Measurements from ENCODE around the gene PPM1H. TPM values are rescaled to one million over a fixed set of nuclear protein-coding genes. Genes with fewer than 3 reads are reported as not detected.
"Not testable (repeated sequence)": the region's sequence is repeated elsewhere in the genome, so short reads cannot be mapped to it uniquely, and the experiment has no call there.

PPM1H gene
- total RNA-seq, 2 experiments from 2014 or later: not detected

DNA sequence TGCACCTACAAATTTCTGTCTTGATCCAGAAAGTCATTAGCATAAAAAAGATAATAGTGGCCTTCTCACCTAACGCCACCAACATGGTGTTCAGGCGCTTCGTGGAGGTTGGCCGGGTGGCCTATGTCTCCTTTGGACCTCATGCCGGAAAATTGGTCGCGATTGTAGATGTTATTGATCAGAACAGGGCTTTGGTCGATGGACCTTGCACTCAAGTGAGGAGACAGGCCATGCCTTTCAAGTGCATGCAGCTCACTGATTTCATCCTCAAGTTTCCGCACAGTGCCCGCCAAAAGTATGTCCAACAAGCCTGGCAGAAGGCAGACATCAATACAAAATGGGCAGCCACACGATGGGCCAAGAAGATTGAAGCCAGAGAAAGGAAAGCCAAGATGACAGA lies 30.3 kb upstream of the PPM1H start:
- H3K4me3 Mint-ChIP-seq; H3K27me3 Mint-ChIP-seq (ENCODE audit: low read depth); H3K4me1 Mint-ChIP-seq (ENCODE audit: low read depth); DNase-seq; H3K36me3 Mint-ChIP-seq (ENCODE audit: low read depth); CTCF ChIA-PET; H3K9me3 Mint-ChIP-seq; intact Hi-C loops (cut with micrococcal nuclease); H3K27ac Mint-ChIP-seq: not testable (repeated sequence)

DNA sequence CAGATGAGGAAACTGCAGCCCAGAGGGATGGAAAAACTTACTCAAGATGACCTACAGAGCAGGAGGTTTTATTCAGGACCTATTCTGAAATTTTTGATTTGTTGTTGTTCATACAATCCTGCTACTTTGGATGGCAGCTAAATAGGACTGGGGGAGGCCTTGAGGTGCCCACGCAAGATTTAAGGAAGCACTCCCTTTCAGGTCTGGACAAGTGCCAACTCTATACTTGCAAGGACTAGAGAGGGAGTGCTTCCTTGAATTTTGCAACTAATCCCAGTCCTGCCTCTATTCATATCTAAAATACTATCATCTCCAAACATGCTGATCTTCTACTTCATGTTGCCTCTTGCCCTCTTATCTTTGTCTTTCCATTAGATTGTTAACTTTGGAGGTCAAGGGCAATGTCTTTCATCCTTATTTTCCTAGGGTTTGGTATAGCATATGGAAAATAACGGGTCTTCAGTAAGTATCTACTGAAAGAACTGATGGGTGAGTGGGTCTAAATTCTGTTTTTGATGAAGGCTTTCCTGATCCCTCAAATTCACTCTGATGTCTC lies 28.6 kb upstream of the PPM1H start:
- DNase-seq: no peak
- Mint-ChIP-seq H3K9me3 (no peaks in the 10 kb centered on the region), H3K36me3 (ENCODE audit: low read depth) (no peaks in the 10 kb centered on the region), H3K27ac (no peak overlapping the region), H3K4me1 (ENCODE audit: low read depth) (peaks cover 3% of the 10 kb centered on the region), H3K27me3 (ENCODE audit: low read depth) (peaks cover 6% of the 10 kb centered on the region), H3K4me3 (no peak overlapping the region)
- CTCF ChIA-PET: no interaction called here
- intact Hi-C loops (cut with micrococcal nuclease): no loop called here

DNA sequence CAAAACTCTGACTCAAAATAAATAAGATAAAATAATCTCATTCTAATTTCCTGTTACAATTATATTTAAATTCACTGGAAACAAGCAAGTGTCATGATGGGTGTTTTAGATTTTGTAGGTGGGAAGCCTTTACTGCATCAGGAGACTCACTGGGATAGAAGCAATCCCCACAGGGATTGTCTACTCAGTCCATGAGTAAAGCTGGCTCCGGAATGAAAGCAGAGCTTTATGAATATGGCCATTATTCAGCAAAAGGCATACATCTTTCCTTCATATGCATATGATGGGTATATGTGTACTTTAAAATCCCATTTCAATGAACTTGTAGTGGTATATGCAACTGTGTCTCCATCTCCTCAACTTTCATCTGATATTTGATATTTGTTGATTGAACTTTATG lies 25.4 kb upstream of the PPM1H start:
- no peak overlapping the region for H3K27ac Mint-ChIP-seq
- H3K4me3 Mint-ChIP-seq: no peak overlapping the region
- CTCF ChIA-PET: no interaction called here
- no peaks in the 10 kb centered on the region for H3K4me1 Mint-ChIP-seq (ENCODE audit: low read depth)
- intact Hi-C loops (cut with micrococcal nuclease): no loop called here
- no peak for DNase-seq
- H3K9me3 Mint-ChIP-seq: no peaks in the 10 kb centered on the region
- no peaks in the 10 kb centered on the region for H3K36me3 Mint-ChIP-seq (ENCODE audit: low read depth)
- peaks cover 10% of the 10 kb centered on the region for H3K27me3 Mint-ChIP-seq (ENCODE audit: low read depth)

DNA sequence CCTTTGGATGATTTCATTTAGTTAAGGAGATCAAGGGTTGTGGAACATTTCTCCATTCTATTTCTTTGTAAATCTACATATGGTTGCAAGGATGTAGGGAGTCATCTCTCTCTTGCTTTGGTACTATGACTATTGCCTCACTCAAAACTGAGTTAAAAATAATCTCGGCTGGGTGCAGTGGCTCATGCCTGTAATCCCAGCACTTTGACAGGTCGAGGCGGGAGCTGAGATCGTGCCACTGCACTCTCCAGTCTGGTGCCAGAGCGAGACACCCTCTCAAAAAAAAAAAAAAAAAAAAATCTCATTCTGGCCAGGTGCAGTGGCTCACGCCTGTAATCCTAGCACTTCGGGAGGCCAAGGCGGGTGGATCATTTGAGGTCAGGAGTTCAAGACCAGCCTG lies 24.8 kb upstream of the PPM1H start:
- Mint-ChIP-seq H3K4me1 (ENCODE audit: low read depth) (no peaks in the 10 kb centered on the region), H3K4me3 (no peak overlapping the region), H3K27me3 (ENCODE audit: low read depth) (peaks cover 10% of the 10 kb centered on the region), H3K9me3 (no peaks in the 10 kb centered on the region), H3K27ac (no peak overlapping the region), H3K36me3 (ENCODE audit: low read depth) (no peaks in the 10 kb centered on the region)
- CTCF ChIA-PET: no interaction called here
- no peak for DNase-seq
- intact Hi-C loops (cut with micrococcal nuclease): no loop called here

DNA sequence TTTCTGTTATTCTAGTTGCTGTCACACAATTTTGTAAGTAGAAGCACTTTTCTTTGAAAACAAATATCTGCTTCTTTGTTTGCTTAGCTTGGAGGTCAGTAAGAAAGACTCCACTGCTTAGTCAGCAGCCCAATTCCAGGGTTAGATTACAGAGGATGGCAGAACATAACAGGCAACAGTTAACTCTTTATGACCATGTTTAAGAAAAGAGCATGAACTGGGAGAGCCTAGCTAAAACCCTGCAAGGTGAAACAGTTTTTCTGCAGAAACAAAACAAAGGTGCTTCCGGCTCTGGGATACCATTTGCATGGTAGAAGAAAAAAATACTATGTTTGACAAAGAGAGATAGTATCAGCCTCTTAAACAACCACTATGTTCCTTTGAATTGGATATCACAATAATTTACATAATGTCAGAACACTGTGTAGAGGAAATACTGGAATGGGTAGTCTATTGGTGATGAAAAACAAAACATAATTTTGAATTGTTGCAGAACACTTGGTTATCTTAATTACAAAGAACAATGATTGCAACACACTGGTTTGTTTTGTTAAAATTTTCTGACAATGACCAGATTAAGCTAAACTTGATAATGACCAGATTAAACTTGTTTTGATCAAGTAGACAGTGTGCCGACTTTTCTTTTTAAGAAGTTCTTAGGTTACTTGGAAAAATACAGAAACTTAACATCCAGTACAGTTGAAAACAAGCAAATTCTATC lies 22.4 kb upstream of the PPM1H start:
- no peak overlapping the region for H3K27ac Mint-ChIP-seq
- H3K36me3 Mint-ChIP-seq (ENCODE audit: low read depth): no peaks in the 10 kb centered on the region
- H3K9me3 Mint-ChIP-seq: no peaks in the 10 kb centered on the region
- peaks cover 15% of the 10 kb centered on the region for H3K27me3 Mint-ChIP-seq (ENCODE audit: low read depth)
- intact Hi-C loops (cut with micrococcal nuclease): no loop called here
- CTCF ChIA-PET: no interaction called here
- no peak overlapping the region for H3K4me3 Mint-ChIP-seq
- no peaks in the 10 kb centered on the region for H3K4me1 Mint-ChIP-seq (ENCODE audit: low read depth)
- no peak for DNase-seq

DNA sequence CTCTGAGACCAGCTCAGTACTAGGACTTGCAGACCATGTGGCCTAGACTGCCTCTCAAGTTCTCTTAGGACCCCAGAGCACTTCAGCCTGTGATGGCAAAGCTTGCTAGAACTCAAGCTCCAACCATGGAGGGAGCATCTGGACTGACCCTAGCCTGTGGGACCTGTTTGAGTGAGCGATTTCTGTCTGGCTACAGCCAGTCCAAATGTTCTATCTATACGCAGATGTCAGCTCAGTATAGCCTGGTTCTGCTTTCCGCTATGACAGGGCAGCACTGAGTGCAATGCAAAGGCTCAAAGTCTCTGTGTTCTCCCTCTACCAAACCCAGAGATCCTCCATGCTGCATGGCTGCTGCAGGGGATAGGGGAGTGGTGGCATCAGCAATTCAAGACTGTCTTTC lies 20.7 kb upstream of the PPM1H start:
- CTCF ChIA-PET: no interaction called here
- intact Hi-C loops (cut with micrococcal nuclease): no loop called here
- no peak for DNase-seq
- Mint-ChIP-seq H3K4me1 (ENCODE audit: low read depth) (no peaks in the 10 kb centered on the region), H3K27me3 (ENCODE audit: low read depth) (peaks cover 15% of the 10 kb centered on the region), H3K27ac (no peak overlapping the region), H3K9me3 (peaks cover 2% of the 10 kb centered on the region), H3K4me3 (no peak overlapping the region), H3K36me3 (ENCODE audit: low read depth) (no peaks in the 10 kb centered on the region)

DNA sequence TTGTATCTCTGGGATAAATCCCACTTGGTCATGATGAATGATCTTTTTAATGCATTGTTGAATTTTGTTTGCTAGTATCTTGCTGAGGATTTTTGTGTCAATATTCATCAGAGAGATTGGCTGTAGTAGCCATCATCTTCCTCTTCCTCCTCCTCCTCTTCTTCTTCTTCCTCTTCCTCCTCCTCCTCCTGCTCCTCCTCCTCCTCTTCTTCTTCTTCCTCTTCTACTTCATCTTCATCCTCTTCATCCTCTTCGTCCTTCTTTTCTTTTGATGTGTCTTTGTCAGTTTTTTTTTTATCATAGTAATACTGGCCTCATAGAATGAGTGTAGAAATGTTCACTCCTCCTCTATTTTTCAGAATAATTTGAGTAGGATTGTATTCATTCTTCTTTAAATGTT lies 15.4 kb upstream of the PPM1H start:
- CTCF ChIA-PET: no interaction called here
- intact Hi-C loops (cut with micrococcal nuclease): no loop called here
- peaks cover 7% of the 10 kb centered on the region for H3K27me3 Mint-ChIP-seq (ENCODE audit: low read depth)
- no peak overlapping the region for H3K4me3 Mint-ChIP-seq
- no peaks in the 10 kb centered on the region for H3K36me3 Mint-ChIP-seq (ENCODE audit: low read depth)
- no peak overlapping the region for H3K27ac Mint-ChIP-seq
- H3K4me1 Mint-ChIP-seq (ENCODE audit: low read depth): no peaks in the 10 kb centered on the region
- peaks cover 4% of the 10 kb centered on the region for H3K9me3 Mint-ChIP-seq
- no peak for DNase-seq

DNA sequence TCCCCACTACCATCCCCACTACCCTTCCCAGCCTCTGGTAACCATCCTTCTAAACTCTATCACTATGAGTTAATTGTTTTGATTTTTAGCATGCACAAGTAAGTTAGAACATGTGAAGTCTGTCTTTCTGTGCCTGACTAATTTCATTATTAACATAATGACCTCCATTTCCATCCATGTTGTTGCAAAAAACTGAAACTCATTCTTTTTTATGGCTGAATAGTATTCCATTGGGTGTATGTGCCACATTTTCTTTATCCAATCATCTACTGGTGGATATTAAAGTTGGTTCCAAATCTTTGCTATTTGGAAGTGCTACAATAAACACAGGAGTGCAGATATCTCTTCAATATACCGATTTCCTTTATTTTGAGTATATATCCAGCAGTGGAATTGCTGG lies 13.2 kb upstream of the PPM1H start:
- CTCF ChIA-PET: no interaction called here
- Mint-ChIP-seq H3K9me3 (peaks cover 4% of the 10 kb centered on the region), H3K36me3 (ENCODE audit: low read depth) (no peaks in the 10 kb centered on the region), H3K4me1 (ENCODE audit: low read depth) (no peaks in the 10 kb centered on the region), H3K27me3 (ENCODE audit: low read depth) (peaks cover 9% of the 10 kb centered on the region), H3K27ac (no peak overlapping the region), H3K4me3 (no peak overlapping the region)
- intact Hi-C loops (cut with micrococcal nuclease): no loop called here
- DNase-seq: no peak

DNA sequence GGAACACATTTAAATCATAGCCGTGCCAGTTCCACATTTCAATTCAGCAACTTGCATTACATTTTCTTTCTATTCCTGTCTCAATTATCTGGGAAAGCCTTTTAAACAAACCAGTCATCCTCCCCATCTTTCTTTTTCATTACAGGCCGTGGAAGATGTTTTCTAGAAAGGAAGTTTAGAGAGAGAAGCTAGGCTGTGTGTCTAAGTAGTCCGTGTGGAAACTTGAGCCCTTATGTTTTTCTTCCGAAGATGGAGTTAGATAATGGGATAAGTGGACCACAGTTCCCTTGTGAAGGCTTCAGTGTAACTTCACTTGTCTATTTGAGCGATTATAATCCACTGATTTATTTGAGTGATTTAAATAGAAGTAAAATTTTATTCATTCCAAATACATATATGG lies 12.4 kb upstream of the PPM1H start:
- intact Hi-C loops (cut with micrococcal nuclease): no loop called here

DNA sequence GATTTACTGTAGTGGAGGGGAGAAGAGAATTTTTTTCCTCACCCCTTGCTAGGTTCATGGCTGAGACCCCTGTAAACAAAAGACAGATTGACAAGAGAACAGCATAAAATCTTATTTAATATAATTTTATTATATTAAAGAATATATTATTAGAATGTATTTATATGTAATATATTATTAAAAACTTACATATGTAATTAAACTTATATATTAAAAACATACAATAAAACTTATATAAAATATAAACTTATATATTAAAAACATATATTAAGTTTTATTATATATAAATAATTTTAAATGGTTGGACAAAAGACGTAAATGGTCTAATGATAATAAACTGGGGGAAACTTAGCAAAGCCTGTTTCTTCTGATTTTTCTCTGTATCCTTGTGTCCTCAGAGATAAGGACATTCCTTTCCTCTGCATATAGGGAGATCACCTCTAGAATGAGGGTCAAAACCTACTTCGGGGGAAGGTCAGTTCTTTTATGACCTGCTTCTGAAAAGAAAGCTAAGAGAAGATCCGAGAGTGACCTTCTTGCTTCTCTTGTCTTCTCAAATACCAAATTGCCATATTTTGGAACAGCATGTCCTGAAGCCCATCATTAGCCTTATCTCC lies 8.9 kb upstream of the PPM1H start:
- CTCF ChIA-PET: no interaction called here
- DNase-seq: no peak
- H3K36me3 Mint-ChIP-seq (ENCODE audit: low read depth): no peaks in the 10 kb centered on the region
- H3K4me3 Mint-ChIP-seq: no peak overlapping the region
- no peak overlapping the region for H3K27ac Mint-ChIP-seq
- intact Hi-C loops (cut with micrococcal nuclease): no loop called here
- peaks cover 2% of the 10 kb centered on the region for H3K9me3 Mint-ChIP-seq
- no peaks in the 10 kb centered on the region for H3K4me1 Mint-ChIP-seq (ENCODE audit: low read depth)
- H3K27me3 Mint-ChIP-seq (ENCODE audit: low read depth): peaks cover 17% of the 10 kb centered on the region

More for the DNA sequence above, 12.4 kb upstream of the PPM1H start:
- Mint-ChIP-seq H3K27me3 (ENCODE audit: low read depth) (peaks cover 13% of the 10 kb centered on the region), H3K4me1 (ENCODE audit: low read depth) (no peaks in the 10 kb centered on the region), H3K4me3 (no peak overlapping the region), H3K36me3 (ENCODE audit: low read depth) (no peaks in the 10 kb centered on the region), H3K9me3 (peaks cover 4% of the 10 kb centered on the region), H3K27ac (no peak overlapping the region)
- no peak for DNase-seq
- CTCF ChIA-PET: no interaction called here

DNA sequence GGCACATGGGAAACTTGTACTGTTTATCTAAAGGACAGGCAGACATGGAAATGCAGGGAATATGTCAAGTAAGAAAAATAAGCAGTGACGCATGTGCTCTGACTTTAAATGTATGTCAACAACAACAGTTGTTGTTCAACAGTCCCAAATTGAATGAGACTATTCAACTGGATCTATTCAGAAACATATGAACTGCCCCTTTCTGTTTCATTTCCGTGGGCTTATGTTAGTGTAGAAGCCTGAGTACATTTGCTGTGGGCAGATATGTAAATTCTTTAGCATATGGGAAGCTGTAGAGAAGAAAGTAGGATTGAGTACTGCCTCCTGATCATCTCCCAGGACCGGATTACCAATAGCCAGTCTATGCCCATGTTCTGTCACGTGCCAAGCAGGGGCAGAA lies 7.4 kb upstream of the PPM1H start:
- intact Hi-C loops (cut with micrococcal nuclease); H3K36me3 Mint-ChIP-seq (ENCODE audit: low read depth); H3K4me1 Mint-ChIP-seq (ENCODE audit: low read depth); H3K27ac Mint-ChIP-seq; DNase-seq; H3K4me3 Mint-ChIP-seq; CTCF ChIA-PET; H3K9me3 Mint-ChIP-seq: not testable (repeated sequence)
- H3K27me3 Mint-ChIP-seq (ENCODE audit: low read depth): peaks cover 17% of the 10 kb centered on the region

DNA sequence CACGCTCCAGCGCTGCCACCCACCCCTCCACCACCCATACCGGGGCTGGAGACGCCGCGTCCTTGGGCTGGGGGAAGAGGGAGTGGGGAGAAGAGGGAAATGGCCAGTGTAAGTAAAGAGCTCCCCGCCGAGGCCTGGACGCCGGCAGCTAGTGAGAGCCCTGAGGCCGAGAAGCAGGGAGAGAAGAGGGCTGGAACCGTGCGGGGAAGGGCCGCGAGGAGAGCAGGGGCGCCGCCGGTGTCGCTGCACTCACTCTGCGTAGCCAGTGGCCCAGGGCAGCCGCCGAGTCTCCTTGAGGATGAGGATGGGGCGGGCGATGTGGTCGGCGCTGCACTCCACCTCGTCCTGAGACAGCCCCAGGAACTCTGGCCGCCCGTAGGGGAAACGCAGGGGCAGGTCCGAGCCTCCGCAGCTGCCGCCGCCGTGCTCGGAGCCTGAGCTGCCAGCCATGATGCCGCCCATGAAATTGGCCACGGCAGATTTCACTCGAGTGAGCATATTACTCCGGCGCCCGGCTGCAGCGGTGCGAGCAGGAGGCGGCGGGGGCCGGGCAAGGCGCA lies 631 bp downstream of the PPM1H start:
- CTCF ChIA-PET: no interaction called here

More for the DNA sequence above, 631 bp downstream of the PPM1H start:
- Mint-ChIP-seq H3K27me3 (ENCODE audit: low read depth) (peaks cover 38% of the 10 kb centered on the region), H3K27ac (no peak overlapping the region), H3K4me3 (peak overlapping the region; percentile 78), H3K4me1 (ENCODE audit: low read depth) (peaks cover 6% of the 10 kb centered on the region), H3K36me3 (ENCODE audit: low read depth) (no peaks in the 10 kb centered on the region), H3K9me3 (no peaks in the 10 kb centered on the region)
- intact Hi-C loops (cut with micrococcal nuclease): no loop called here
- peak; percentile 25 for DNase-seq
